GM12878 (cell line): ENCODE data around the gene ST6GALNAC3. TPM values are rescaled to one million over a fixed set of nuclear protein-coding genes. Genes with fewer than 3 reads are reported as not detected.

Experiments
- ATAC-seq: fragments of 200-7000 bp; cut with Tn5 transposase; 3 replicates; pipeline ENCODE4 v1.9.1; 2020; ENCODE audit warnings: mild to moderate bottlenecking, moderate library complexity
- BruUV-seq: library from RNA; stranded (reverse); fragments of 400-500 nt; replicated peaks from 2 replicates; lab custom pipeline; 2021; lab: Mats Ljungman, UMichigan
- CTCF ChIA-PET: fragments of 300-600 bp; sonication (Branson Sonifier 250); formaldehyde crosslinking; extraction: SDS; loops from one replicate; lab custom pipeline; 2021; ENCODE audit warnings: inconsistent platforms; lab: Yijun Ruan, JAX
- POLR2A ChIA-PET: fragments of 350-600 bp; formaldehyde crosslinking; extraction: SDS; loops from one replicate; lab custom pipeline; 2021; ENCODE audit warnings: inconsistent platforms; lab: Charles Lee
- RAD21 ChIA-PET: fragments of 300-600 bp; sonication (Branson Sonifier 250); formaldehyde crosslinking; loops from one replicate; lab custom pipeline; 2023; ENCODE audit warnings: antibody characterized with exemption; ENCODE audit not compliant: unreplicated experiment; lab: Charles Lee
- SMC1A ChIA-PET: fragments of 300-600 bp; sonication (Branson Sonifier 250); formaldehyde crosslinking; loops from one replicate; lab custom pipeline; 2023; ENCODE audit not compliant: unreplicated experiment, uncharacterized antibody; lab: Charles Lee
- DNase-seq: peaks from one replicate; pipeline ENCODE4 v3.0.0-alpha.2; 2011; ENCODE audit warnings: low read depth, low spot score
- FAIRE-seq: peaks from 3 replicates; lab custom pipeline; 2011; peaks lifted over from hg19 to GRCh38; lab: Jason Lieb, UNC
- H2AFZ ChIP-seq: 2 replicates; pipeline ENCODE4 v1.6.0; 2011; ENCODE audit warnings: low read depth, low read length, control low read depth; ENCODE audit not compliant: control insufficient read depth
- H3K27ac ChIP-seq: 2 replicates; pipeline ENCODE4 v1.5.1; 2011; ENCODE audit warnings: control low read depth; ENCODE audit not compliant: control insufficient read depth, insufficient read depth
- H3K27me3 ChIP-seq, 2 experiments: replicated peaks in 1 of 2; 2 replicates each; pipeline versions ENCODE4 v1.6.0 to v1.6.1; 2011; ENCODE audit warnings: low read length in 1 of 2; ENCODE audit not compliant: control insufficient read depth in 2 of 2, insufficient read depth in 2 of 2
- H3K36me3 ChIP-seq, 2 experiments: 2 replicates each; pipeline ENCODE4 v1.5.1; 2011; ENCODE audit warnings: low read length in 1 of 2; ENCODE audit not compliant: control insufficient read depth in 2 of 2, insufficient read depth in 2 of 2
- H3K4me1 ChIP-seq: 2 replicates; pipeline ENCODE4 v1.6.1; 2011; ENCODE audit warnings: mild to moderate bottlenecking, low read length, moderate library complexity, mixed read lengths; ENCODE audit not compliant: control insufficient read depth, insufficient read depth
- H3K4me2 ChIP-seq: 2 replicates; pipeline ENCODE4 v1.6.0; 2011; ENCODE audit warnings: control low read depth; ENCODE audit not compliant: control insufficient read depth, insufficient read depth
- H3K4me3 ChIP-seq: fragments of 200-600 bp; sonication (generic); 2 replicates; pipeline ENCODE4 v1.5.1; 2016
- H3K79me2 ChIP-seq: 2 replicates; pipeline ENCODE4 v1.6.0; 2011; ENCODE audit warnings: low read length; ENCODE audit not compliant: control insufficient read depth, insufficient read depth
- H3K9ac ChIP-seq: 2 replicates; pipeline ENCODE4 v1.8.0; 2011; ENCODE audit warnings: low read length, control low read depth, mixed read lengths; ENCODE audit not compliant: control insufficient read depth, insufficient read depth
- H3K9me3 ChIP-seq: replicated peaks from 3 replicates; pipeline ENCODE4 v1.5.1; 2011; ENCODE audit warnings: mild to moderate bottlenecking, low read length; ENCODE audit not compliant: control insufficient read depth, insufficient read depth
- H4K20me1 ChIP-seq: 2 replicates; pipeline ENCODE4 v1.6.0; 2011; ENCODE audit not compliant: control insufficient read depth, insufficient read depth
- FOXK2 ChIP-seq: fragments of 450-650 bp; IDR thresholded peaks from 2 replicates; pipeline ENCODE4 v1.6.1; 2017; ENCODE audit warnings: mild to moderate bottlenecking, moderate library complexity
- MYC ChIP-seq: IDR thresholded peaks from 2 replicates; pipeline ENCODE4 v1.6.1; 2011; ENCODE audit warnings: mild to moderate bottlenecking, low read length, moderate library complexity, inconsistent platforms; ENCODE audit not compliant: insufficient read depth, insufficient replicate concordance, insufficient read length, severe bottlenecking
- NFYB ChIP-seq: IDR thresholded peaks from 2 replicates; pipeline ENCODE4 v1.6.1; 2011; ENCODE audit warnings: low read depth, mild to moderate bottlenecking, low read length, improper control_type of control experiment, moderate library complexity; ENCODE audit not compliant: insufficient read depth
- RUNX3 ChIP-seq: IDR thresholded peaks from 2 replicates; pipeline ENCODE4 v1.6.1; 2012; ENCODE audit warnings: low read length, inconsistent platforms
- SREBF2 ChIP-seq: IDR thresholded peaks from 2 replicates; pipeline ENCODE4 v1.6.1; 2012; ENCODE audit warnings: mild to moderate bottlenecking, low read length
- SRF ChIP-seq, 2 experiments: IDR thresholded peaks; 2 replicates each; pipeline ENCODE4 v1.6.1; 2011; ENCODE audit warnings: low read depth in 2 of 2, low read length in 2 of 2, mild to moderate bottlenecking in 1 of 2, moderate library complexity in 1 of 2
- TARDBP ChIP-seq: IDR thresholded peaks from 2 replicates; pipeline ENCODE4 v1.6.1; 2016; ENCODE audit warnings: borderline replicate concordance
- ZNF384 ChIP-seq: IDR thresholded peaks from 2 replicates; pipeline ENCODE4 v1.6.1; 2012; ENCODE audit warnings: low read depth, mild to moderate bottlenecking, low read length, improper control_type of control experiment, borderline replicate concordance
- ZNF622 ChIP-seq: fragments of 450-650 bp; IDR thresholded peaks from 2 replicates; pipeline ENCODE4 v1.6.1; 2017; ENCODE audit warnings: mild to moderate bottlenecking, inconsistent platforms
- WGBS: methylation state at CpG from one replicate; pipeline ENCODE4 v1.1.6; 2016; ENCODE audit warnings: low lambda C conversion rate; ENCODE audit not compliant: insufficient replicate concordance, insufficient coverage; ENCODE audit errors: missing lambda C conversion rate; 5-methylcytosine and 5-hydroxymethylcytosine counted together
- in situ Hi-C: fragments of 300-500 bp; cut with MboI; formaldehyde crosslinking; loops from 9 replicates; pipeline ENCODE4 v1.14.3; 2018; ENCODE audit warnings: mixed read lengths
- intact Hi-C: fragments of 100-400 bp; cut with micrococcal nuclease; formaldehyde crosslinking; loops from one replicate; pipeline ENCODE4 v1.14.2; 2022; ENCODE audit not compliant: unreplicated experiment
- polyA plus RNA-seq, 11 experiments: library from polyadenylated mRNA; depleted of rRNA in 4 of 11; unstranded in 6 of 11; stranded (reverse) in 5 of 11; fragments of >200 nt; fragmentation: Nextera tagmentation in 4 of 11; fragmentation: Illumina TruSeq in 1 of 11; extraction: Ambion mirVana in 4 of 11; extraction: Trizol in 1 of 11; gene quantifications; 1 replicate in 1 of 11; 2 replicates in 10 of 11; pipeline versions ENCODE4 v1.2.1 to v1.2.3, GENCODE V29; 2011 to 2016; ENCODE audit warnings: inconsistent platforms in 2 of 11, missing spikeins in 2 of 11, low read depth in 1 of 11
- total RNA-seq, 4 experiments: library from RNA; depleted of rRNA in 3 of 4; stranded (reverse); fragments of >200 nt in 3 of 4; fragmentation: Illumina TruSeq in 1 of 4; extraction: Trizol in 1 of 4; gene quantifications; 2 replicates each; pipeline versions ENCODE4 v1.2.1 to v1.2.3, GENCODE V29; 2013 to 2021
- TF ChIP-seq, protein P1 (sequence below): IDR thresholded peaks from 2 replicates; pipeline ENCODE4 v1.6.1; 2011; ENCODE audit warnings: borderline replicate concordance, low read depth, mild to moderate bottlenecking, moderate library complexity, low read length; ENCODE audit not compliant: insufficient read depth, poor library complexity, severe bottlenecking

Gene ST6GALNAC3
- total and polyA plus RNA-seq, 10 of the 15 experiments (the other 5 are each of a cell fraction or from before 2014, with no cell fraction given): 0.04 to 0.68 (median 0.18) TPM; not detected in 3

DNA sequence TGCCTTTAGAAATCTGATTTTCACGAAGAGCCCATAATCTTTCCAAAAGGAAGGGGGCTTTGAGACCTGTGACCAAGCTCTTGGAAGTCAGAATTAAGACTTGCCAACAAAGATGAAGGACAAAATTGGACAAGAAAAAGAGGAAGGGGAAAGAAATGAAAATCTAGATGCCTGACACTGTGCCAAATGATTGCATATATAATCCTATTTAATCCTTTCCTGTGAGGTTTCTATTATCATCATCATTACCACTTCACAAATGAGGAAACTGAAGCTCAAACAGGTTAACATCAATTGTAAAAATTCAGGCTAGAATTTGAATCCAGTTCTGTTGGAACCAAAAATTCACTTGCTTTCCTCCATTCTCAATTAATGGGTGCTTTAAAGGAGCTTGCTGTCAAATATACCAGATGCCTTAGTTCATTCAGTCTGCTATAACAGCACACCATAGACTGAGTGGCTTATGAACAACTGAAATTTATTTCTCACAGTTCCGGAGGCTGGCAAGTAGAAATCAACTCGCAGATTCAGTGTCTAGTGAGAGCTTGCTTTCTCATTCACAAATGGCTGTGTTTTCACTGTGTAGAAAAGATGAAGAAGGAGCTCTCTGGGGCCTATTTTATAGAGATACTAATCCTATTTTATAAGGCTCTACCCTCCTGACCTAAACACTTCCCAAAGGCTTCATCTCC, 595.2 kb downstream of the ST6GALNAC3 start:
- in situ Hi-C loops (no loop called here), intact Hi-C loops (no loop called here)
- 49% methylated on average over 3 of the region's 3 CpGs for WGBS
- ATAC-seq: no peak
- ChIA-PET CTCF (no interaction called here), RAD21 (interaction anchor here (0.6 kb wide), 1 partner anchor 122 kb away, joined by 6 read pairs; no protein-coding TSS in a partner anchor), POLR2A (no interaction called here), SMC1A (interaction anchor here (0.8 to 1.5 kb wide), 4 partner anchors 12 to 157 kb away, joined by 3 to 5 read pairs (median 3); no protein-coding TSS in a partner anchor)
- Histone ChIP-seq H3K4me1 (no peaks in the 10 kb centered on the region), H3K27me3 (no peaks in the 10 kb centered on the region), H3K79me2 (no peaks in the 10 kb centered on the region), H3K36me3 (no peaks in the 10 kb centered on the region), H3K27ac (no peak overlapping the region), H2AFZ (no peak overlapping the region), H3K9me3 (no peaks in the 10 kb centered on the region), H3K4me2 (no peak overlapping the region), H3K9ac (no peak overlapping the region), H4K20me1 (no peaks in the 10 kb centered on the region), H3K4me3 (no peak overlapping the region)
- BruUV-seq: no TSS peak
- FAIRE-seq: no peak
- no peak for DNase-seq
- TF ChIP-seq TARDBP (no peak), SREBF2 (no peak), RUNX3 (no peak), MYC (no peak), NFYB (no peak), SRF (IDR thresholded peaks at IDR 0.05; ENCODE audit: low read depth in 2 of 2, low read length in 2 of 2) (no peak), ZNF622 (no peak), FOXK2 (no peak), ZNF384 (no peak)
- TF ChIP-seq, protein P1, sequence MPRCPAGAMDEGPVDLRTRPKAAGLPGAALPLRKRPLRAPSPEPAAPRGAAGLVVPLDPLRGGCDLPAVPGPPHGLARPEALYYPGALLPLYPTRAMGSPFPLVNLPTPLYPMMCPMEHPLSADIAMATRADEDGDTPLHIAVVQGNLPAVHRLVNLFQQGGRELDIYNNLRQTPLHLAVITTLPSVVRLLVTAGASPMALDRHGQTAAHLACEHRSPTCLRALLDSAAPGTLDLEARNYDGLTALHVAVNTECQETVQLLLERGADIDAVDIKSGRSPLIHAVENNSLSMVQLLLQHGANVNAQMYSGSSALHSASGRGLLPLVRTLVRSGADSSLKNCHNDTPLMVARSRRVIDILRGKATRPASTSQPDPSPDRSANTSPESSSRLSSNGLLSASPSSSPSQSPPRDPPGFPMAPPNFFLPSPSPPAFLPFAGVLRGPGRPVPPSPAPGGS: no peak
